LNCAP (cell line): ENCODE measurements around the gene RBFOX1.

ENCODE experiments used
- TF ChIP-seq, protein P1 (sequence below): fragments of 450-650 bp; IDR thresholded peaks from 2 replicates; pipeline ENCODE4 v1.5.1; 2017; ENCODE audit warnings: mild to moderate bottlenecking

Gene RBFOX1

DNA sequence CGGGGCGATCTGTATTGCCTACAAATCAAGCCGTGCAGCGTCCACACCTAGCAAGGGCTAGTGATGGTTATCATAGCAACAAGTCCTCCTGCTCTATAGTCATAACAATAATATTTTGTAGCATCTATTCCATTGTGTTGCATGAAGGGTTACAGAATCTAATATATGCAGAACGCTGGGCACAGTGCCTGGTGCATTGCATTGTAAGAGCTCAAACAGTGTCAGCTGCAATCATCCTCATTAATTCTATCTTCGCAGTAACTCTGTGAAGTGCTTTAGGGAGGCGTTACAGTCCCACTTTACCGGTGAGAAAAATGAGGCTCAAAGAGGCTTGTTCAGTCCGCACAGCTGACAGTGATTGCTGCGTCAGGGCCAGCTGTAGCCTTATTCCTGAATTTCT is 149.4 kb downstream of the RBFOX1 start:
- TF ChIP-seq, protein P1, sequence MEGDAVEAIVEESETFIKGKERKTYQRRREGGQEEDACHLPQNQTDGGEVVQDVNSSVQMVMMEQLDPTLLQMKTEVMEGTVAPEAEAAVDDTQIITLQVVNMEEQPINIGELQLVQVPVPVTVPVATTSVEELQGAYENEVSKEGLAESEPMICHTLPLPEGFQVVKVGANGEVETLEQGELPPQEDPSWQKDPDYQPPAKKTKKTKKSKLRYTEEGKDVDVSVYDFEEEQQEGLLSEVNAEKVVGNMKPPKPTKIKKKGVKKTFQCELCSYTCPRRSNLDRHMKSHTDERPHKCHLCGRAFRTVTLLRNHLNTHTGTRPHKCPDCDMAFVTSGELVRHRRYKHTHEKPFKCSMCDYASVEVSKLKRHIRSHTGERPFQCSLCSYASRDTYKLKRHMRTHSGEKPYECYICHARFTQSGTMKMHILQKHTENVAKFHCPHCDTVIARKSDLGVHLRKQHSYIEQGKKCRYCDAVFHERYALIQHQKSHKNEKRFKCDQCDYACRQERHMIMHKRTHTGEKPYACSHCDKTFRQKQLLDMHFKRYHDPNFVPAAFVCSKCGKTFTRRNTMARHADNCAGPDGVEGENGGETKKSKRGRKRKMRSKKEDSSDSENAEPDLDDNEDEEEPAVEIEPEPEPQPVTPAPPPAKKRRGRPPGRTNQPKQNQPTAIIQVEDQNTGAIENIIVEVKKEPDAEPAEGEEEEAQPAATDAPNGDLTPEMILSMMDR = no peak

DNA sequence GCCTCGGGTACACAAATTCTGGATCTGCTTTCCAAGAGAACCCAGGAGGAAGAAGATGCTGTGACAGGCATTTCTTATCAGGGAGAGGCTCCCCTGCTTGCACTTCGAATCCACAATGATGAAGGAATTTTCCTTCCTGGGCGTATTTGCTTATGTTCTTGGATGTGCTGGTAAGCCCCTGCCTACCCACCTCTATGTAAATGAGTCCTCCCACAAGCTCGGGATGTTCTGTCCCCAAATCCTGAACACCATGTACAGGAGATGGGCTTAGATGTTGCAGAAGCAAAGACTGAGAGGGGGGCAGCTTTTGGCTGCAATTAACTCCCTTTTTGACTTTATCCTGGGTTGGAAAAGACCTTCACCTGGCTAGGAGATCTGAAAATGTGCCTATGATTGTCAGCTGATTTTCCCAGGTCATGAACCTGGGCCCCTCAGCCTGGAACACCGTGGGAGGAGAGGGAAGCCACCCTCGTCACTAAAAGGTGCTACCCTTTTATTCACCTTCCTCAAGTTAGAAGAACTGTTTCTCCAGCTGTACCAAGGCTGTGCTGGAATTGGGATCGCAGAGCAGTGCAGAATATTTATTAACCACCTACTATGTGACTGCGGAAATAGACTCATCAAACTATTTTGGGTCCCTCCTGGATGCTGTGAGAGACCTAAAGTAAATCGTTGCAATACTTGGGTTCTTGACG is 150.1 kb downstream of the RBFOX1 start:
- TF ChIP-seq, protein P1 = no peak

DNA sequence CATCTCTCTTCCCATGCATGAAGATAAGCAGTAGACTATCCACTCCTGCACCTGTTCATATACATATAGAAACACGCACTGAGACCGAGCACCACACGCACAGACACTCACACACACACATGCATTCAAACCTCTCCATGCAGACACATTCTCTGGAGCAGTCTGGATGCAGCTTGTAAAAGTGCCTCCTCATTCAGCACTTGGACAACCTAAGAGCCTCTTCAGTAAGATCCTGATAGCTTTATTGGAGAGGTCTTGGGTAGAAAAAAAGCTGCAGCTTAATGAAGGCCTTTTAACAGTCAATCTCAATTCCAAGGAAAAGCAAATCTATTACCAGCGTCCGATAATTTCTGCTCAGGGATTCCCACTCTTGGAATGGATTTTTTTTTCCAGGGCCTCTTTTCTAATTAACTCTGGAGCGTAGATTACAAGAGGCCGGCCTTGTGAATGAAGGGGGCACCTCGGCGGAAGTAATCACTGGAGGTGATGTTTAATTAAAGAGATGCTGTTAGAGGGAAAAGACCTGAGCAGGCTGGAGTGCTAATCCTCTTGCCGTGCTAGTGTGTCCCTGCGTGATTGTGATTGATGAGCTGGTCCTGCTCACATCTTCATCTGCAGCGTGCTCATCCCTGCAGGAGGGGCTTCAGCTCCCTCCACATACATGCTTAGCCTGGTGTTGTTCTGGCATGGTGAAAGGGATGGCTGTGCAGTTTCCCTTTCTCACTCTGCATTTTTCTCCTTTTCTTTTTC is 155.1 kb downstream of the RBFOX1 start:
- TF ChIP-seq, protein P1 = no peak

DNA sequence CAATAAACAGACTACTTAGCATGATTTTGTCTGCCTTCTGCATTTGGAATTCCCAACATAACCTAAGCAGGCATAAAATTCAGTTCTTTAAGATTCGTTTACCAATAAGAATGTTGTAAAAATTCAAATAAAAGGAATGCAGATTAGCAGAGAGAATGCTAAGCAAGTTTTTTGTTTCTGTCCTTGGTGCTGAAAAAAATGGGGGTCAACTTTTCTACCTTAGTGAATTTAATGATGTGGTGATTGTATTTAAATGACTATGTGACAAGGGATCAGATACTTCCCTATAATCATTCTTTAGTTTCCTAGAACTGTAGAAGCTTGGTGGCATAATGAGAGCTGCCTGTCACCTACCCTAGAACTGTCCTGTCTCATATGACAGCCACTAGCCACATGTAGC is 159.5 kb downstream of the RBFOX1 start:
- TF ChIP-seq, protein P1 = no peak

DNA sequence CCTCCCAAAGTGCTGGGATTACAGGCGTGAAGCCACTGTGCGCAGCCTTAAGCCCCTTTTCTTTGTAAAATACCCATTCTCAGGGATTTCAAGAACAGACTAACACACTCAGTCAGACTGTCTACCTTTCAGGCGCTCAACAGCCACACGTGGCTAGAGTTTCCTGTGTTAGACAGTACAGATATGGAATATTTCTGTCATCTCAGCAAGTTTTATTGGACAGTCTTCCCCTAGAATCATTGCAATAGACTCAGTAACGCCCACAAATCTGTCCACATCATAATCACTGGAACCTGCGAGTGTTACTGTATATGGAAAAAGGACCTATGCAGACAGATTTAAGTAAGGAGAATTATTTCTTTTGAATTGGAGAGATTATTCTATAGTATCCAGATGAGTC is 160.5 kb downstream of the RBFOX1 start:
- TF ChIP-seq, protein P1 = no peak

DNA sequence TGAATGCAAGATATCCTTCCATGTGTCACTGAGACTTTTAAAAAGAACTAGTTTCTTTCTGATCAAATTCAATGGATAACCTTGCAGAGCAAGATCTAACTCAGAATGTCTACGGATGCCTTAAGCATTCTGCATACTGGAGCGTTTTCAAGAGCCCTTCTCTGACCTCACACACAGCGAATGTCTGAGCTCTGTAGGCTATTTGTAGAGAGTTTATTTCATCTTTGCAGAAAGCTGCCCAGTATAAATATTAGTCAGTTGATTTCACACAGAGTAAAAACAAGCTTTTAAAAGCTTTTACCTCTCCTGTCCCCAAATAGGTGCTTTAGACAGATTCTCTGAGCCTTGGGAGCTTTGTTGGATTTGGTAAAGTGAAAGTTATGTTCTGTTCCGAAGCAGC is 165.0 kb downstream of the RBFOX1 start:
- TF ChIP-seq, protein P1 = no peak

DNA sequence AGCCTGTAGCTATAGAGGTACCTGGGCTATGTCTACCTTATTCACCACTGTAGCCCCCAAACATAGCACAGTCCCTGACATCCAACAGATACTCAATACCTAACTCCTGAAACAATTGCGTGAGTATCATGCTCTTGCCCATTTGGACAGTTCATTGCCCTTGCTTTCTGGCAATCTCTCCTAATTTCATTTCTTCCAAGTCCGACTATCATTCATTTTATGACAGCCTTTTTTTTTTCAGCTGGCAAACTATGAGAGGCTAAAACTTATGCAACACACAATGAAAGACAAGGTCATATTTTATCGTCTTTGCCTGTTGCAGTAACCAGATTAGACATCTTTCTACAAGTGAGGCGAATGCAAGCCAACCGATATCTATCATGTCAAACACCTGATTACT is 169.2 kb downstream of the RBFOX1 start:
- TF ChIP-seq, protein P1 = no peak
